ENCODE measurements around the gene ZNF764.

DNA sequence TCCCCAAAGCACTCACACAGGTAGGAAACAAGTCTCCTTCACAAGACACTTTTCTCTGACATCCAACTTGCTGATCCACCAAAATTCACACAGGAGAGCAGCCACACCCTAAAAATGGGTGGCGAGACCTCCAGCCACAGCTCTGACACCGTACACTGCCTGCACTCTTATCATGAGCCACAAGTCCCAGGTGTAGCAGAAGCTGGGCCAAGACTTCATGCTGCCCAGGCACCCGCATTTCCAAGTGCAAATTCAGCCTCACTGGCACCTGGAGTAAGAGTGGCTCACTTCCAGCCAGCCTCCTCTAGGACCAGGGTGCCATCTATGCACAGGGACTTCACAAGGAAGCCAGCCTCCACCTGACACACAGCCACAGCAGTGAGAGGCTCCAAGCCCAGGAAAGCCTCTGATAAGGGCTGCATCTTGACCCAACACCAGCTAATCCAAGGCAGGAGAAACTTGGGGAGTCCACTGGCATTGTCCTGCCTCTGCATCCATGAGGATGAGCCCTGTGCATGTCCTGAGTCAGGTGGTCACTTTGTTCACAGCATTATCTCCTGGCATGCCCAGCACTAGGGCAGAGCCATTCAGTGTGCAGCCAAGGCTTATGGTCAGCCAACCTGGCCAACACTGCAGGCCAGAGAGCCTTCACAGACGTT, 29.2 kb downstream of the ZNF764 start:
- TF ChIP-seq, protein P1, sequence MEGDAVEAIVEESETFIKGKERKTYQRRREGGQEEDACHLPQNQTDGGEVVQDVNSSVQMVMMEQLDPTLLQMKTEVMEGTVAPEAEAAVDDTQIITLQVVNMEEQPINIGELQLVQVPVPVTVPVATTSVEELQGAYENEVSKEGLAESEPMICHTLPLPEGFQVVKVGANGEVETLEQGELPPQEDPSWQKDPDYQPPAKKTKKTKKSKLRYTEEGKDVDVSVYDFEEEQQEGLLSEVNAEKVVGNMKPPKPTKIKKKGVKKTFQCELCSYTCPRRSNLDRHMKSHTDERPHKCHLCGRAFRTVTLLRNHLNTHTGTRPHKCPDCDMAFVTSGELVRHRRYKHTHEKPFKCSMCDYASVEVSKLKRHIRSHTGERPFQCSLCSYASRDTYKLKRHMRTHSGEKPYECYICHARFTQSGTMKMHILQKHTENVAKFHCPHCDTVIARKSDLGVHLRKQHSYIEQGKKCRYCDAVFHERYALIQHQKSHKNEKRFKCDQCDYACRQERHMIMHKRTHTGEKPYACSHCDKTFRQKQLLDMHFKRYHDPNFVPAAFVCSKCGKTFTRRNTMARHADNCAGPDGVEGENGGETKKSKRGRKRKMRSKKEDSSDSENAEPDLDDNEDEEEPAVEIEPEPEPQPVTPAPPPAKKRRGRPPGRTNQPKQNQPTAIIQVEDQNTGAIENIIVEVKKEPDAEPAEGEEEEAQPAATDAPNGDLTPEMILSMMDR (IDR thresholded peaks at IDR 0.05): no peak
- no peak for TF ChIP-seq POLR2A (IDR thresholded peaks at IDR 0.05)

Data from esophagus squamous epithelium (tissue), 4 donors.